Tibial artery (tissue), 4 donors: ENCODE measurements around the gene PDE1C.

Experiments
- DNase-seq, 2 donors: peaks; one replicate each; pipeline ENCODE4 v3.0.0-alpha.2; 2019
- H3K27ac ChIP-seq, 2 donors: fragments of 200-600 bp; sonication (generic) in 1 of 2; 1 replicate in 1 of 2; 2 replicates in 1 of 2; pipeline ENCODE4 v1.5.1; 2018 to 2019; ENCODE audit warnings: mild to moderate bottlenecking in 1 of 2
- H3K27me3 ChIP-seq, 2 donors: fragments of 200-600 bp; sonication (generic) in 1 of 2; one replicate each; pipeline versions ENCODE4 v1.5.1 to v1.6.0; 2016 to 2019
- H3K36me3 ChIP-seq, 3 donors: fragments of 200-600 bp; sonication (generic) in 2 of 3; one replicate each; pipeline ENCODE4 v1.5.1; 2016 to 2019; ENCODE audit warnings: mild to moderate bottlenecking in 2 of 3
- H3K4me1 ChIP-seq, 4 donors: fragments of 200-600 bp; sonication (generic) in 2 of 4; 1 replicate in 3 of 4; 2 replicates in 1 of 4; pipeline ENCODE4 v1.5.1; 2016 to 2019
- H3K4me3 ChIP-seq, 2 donors: fragments of 200-600 bp; sonication (generic) in 1 of 2; 1 replicate in 1 of 2; 2 replicates in 1 of 2; pipeline ENCODE4 v1.5.1; 2018 to 2019; ENCODE audit warnings: mild to moderate bottlenecking in 2 of 2
- H3K9me3 ChIP-seq, 3 donors: fragments of 200-600 bp; sonication (generic) in 1 of 3; one replicate each; pipeline ENCODE4 v1.5.1; 2016 to 2019
- intact Hi-C: fragments of 100-400 bp; cut with DNase I; formaldehyde crosslinking; loops from one replicate; pipeline ENCODE4 v1.15.0; 2023; ENCODE audit warnings: low total_unique reads
- TF ChIP-seq, protein P1 (sequence below), 2 experiments: fragments of 200-600 bp in 1 of 2; fragments of 450-650 bp in 1 of 2; IDR thresholded peaks; one replicate each; pipeline ENCODE4 v1.5.1; 2017 to 2019; ENCODE audit warnings: antibody characterized with exemption in 2 of 2, mild to moderate bottlenecking in 1 of 2, moderate library complexity in 1 of 2

PDE1C gene

DNA sequence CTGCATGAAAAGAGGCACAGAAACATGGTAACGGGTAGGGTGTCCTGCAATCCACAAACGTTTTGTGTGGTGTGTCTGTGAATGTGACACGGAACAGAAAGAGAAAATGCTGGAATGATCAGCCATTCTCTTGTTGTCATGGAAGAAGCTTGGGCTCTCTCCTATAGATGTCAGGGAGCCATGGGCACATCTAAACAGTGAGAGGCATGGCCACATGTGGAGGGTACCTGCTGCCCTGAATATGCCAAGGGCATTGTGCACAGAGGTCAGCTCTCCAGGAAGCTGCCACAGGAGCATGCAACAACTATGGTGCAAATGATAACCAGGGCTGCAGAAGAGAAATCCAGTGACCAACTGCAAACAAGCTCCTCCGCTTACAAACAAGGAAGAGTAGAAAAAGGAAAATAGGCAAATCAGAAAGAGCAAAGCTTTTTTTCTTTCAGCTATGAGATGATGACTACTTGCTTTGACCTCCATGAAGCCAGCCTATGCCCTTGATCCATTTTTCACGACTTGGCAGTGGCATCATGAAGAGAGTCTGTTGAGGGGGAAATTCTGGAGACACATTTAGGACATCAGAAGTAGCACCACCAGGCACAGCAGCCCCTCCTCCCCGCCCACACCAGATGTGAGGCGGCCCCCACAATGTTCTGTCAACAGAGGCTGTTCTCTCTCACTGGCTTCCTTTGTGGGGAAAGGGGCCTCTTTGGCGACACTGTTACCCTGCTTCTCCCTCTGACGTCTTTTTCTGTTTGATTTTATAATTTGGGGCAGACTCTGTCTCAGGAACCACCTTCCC lies 4.8 kb upstream of the PDE1C start:
- Histone ChIP-seq H3K36me3 (no peaks in the 10 kb centered on the region), H3K4me1 (peaks cover 0 to 27% (median 9%) of the 10 kb centered on the region in 4 donors), H3K27ac (no peak overlapping the region), H3K4me3 (no peak overlapping the region), H3K27me3 (no peaks in the 10 kb centered on the region), H3K9me3 (no peaks in the 10 kb centered on the region)
- intact Hi-C loops = no loop called here
- DNase-seq = no peak
- TF ChIP-seq, protein P1, sequence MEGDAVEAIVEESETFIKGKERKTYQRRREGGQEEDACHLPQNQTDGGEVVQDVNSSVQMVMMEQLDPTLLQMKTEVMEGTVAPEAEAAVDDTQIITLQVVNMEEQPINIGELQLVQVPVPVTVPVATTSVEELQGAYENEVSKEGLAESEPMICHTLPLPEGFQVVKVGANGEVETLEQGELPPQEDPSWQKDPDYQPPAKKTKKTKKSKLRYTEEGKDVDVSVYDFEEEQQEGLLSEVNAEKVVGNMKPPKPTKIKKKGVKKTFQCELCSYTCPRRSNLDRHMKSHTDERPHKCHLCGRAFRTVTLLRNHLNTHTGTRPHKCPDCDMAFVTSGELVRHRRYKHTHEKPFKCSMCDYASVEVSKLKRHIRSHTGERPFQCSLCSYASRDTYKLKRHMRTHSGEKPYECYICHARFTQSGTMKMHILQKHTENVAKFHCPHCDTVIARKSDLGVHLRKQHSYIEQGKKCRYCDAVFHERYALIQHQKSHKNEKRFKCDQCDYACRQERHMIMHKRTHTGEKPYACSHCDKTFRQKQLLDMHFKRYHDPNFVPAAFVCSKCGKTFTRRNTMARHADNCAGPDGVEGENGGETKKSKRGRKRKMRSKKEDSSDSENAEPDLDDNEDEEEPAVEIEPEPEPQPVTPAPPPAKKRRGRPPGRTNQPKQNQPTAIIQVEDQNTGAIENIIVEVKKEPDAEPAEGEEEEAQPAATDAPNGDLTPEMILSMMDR (IDR thresholded peaks at IDR 0.05) = no peak

DNA sequence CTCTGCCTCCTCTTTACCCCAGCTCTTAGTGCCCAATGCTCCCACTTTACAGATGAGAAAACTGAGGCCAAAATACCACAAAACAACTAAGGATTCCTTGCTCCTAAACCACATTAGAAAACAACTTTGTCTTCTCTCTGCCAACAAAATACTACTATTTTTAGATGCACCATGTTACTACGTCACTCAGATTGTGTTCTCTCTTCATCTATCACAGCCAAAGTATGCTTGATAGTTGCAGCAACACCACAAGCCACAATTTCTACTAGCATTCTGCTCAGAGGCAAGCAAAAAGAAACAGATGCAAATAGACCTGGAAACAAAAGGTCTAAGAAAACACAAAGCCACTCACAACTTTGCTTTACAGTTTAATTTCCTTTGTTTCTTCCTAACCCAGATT lies 3.3 kb upstream of the PDE1C start:
- Histone ChIP-seq H3K9me3 (no peaks in the 10 kb centered on the region), H3K27ac (no peak overlapping the region), H3K27me3 (no peaks in the 10 kb centered on the region), H3K4me1 (peaks cover 0 to 37% (median 14%) of the 10 kb centered on the region in 4 donors), H3K36me3 (no peaks in the 10 kb centered on the region), H3K4me3 (no peak overlapping the region)
- intact Hi-C loops = no loop called here
- TF ChIP-seq, protein P1 (IDR thresholded peaks at IDR 0.05) = no peak
- DNase-seq = no peak

DNA sequence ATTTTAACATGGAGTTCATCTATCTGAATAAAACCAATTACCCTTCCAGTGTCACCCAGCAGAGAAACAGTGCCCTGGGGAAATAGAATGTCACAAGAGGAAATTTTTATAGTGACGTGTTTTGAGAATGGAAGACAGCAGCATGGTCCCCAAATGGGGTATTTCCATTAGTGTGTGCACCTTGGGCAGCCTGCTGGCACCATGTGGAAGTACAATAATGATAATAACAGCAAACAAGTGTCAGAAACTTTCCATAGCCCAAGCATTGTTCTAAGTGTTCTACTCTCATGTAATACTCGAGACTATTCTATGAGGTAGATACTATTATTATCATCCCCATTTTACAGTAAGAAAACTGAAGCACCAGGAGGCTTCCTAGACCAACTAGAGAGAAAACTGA lies 2.2 kb upstream of the PDE1C start:
- Histone ChIP-seq H3K36me3 (no peaks in the 10 kb centered on the region), H3K4me1 (peaks cover 0 to 37% (median 14%) of the 10 kb centered on the region in 4 donors), H3K9me3 (no peaks in the 10 kb centered on the region), H3K27me3 (no peaks in the 10 kb centered on the region), H3K27ac (no peak overlapping the region), H3K4me3 (no peak overlapping the region)
- TF ChIP-seq, protein P1 (IDR thresholded peaks at IDR 0.05) = no peak
- DNase-seq = no peak
- intact Hi-C loops = no loop called here

DNA sequence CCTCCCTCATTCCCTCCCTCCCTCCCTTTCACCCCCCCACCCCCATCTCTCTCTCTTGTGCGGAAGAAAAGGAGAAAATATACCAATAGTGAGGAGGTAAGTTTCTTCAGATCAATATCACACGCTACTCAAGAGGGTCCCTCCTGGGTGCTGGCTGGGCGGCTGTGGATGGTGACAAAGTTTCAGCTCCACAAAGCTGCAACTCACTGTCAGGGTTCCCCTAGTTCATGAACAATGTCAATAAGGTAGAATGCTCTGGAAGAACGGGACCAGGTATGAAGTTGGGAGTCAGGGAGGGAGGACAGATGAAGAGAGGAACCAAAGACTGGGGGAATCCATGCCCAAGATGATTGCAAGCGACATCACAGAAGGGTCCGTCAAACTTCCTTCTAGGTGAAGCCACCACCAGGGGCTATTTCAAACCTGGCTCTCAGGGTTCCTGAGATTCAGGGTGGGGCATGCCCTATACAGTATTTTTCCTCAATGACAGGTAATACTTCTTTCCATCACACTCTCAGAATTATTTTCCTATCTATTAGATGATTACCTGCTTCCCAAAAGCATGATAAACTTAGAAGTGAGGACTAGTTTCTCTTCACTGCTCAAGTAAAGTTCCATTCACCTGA lies 1.4 kb upstream of the PDE1C start:
- H3K4me1 ChIP-seq = peaks cover 0 to 40% (median 14%) of the 10 kb centered on the region in 4 donors
- intact Hi-C loops = no loop called here
- TF ChIP-seq, protein P1 (IDR thresholded peaks at IDR 0.05) = no peak
- peak overlapping the region; percentile 73 to 79 for H3K4me3 ChIP-seq
- no peaks in the 10 kb centered on the region for H3K27me3 ChIP-seq
- no peaks in the 10 kb centered on the region for H3K9me3 ChIP-seq
- peak overlapping the region; percentile 86 to 87 for H3K27ac ChIP-seq
- no peaks in the 10 kb centered on the region for H3K36me3 ChIP-seq
- no peak for DNase-seq

- H3K9me3 ChIP-seq = no peaks in the 10 kb centered on the region
- H3K4me3 ChIP-seq = peak overlapping the region; percentile 73 to 79
- TF ChIP-seq, protein P1 (IDR thresholded peaks at IDR 0.05) = no peak
- DNase-seq = no peak
- H3K27me3 ChIP-seq = no peaks in the 10 kb centered on the region
- peaks cover 0 to 44% (median 14%) of the 10 kb centered on the region in 4 donors for H3K4me1 ChIP-seq
- H3K27ac ChIP-seq = peak overlapping the region; percentile 86 to 87
- intact Hi-C loops = no loop called here
- no peaks in the 10 kb centered on the region for H3K36me3 ChIP-seq
Observed at GRCh38 chr7:32070051-32070405, 179 bp downstream of the PDE1C start.
